ENCODE measurements around the gene PBX1. TPM values are rescaled to one million over a fixed set of nuclear protein-coding genes. Genes with fewer than 3 reads are reported as not detected.

Gene PBX1
- total and polyA plus RNA-seq, 12 donors, result 13.3 to 91.8 (median 62.7) TPM

GRCh38 chr1:164667001-164667400, 108.0 kb downstream of the PBX1 start:
- H3K27me3 ChIP-seq, result no peaks in the 10 kb centered on the region
- H3K9me3 ChIP-seq, result peaks cover 0 to 10% (median 0%) of the 10 kb centered on the region in 11 donors
- H3K27ac ChIP-seq, result no peak overlapping the region
- no peak overlapping the region for H3K4me3 ChIP-seq
- H3K4me1 ChIP-seq, result peaks cover 0 to 73% (median 32%) of the 10 kb centered on the region in 9 donors
- ATAC-seq (no peak), DNase-seq (no peak)
- H3K36me3 ChIP-seq, result no peaks in the 10 kb centered on the region
- no peak for TF ChIP-seq CTCF (IDR thresholded peaks at IDR 0.05)
- intact Hi-C loops (cut with DNase I), result no loop called here
- 83 to 93% methylated on average over 2 of the region's 2 CpGs for WGBS, 2 donors

GRCh38 chr1:164667600-164667999, 108.6 kb downstream of the PBX1 start:
- Histone ChIP-seq H3K9me3 (peaks cover 0 to 10% (median 0%) of the 10 kb centered on the region in 11 donors), H3K4me3 (no peak overlapping the region), H3K27me3 (no peaks in the 10 kb centered on the region), H3K36me3 (no peaks in the 10 kb centered on the region), H3K4me1 (peaks cover 0 to 79% (median 38%) of the 10 kb centered on the region in 9 donors), H3K27ac (no peak overlapping the region)
- DNase-seq, result no peak
- ATAC-seq, result no peak
- intact Hi-C loops (cut with DNase I), result no loop called here
- WGBS, 2 donors, result 65 to 69% methylated on average over 5 of the region's 5 CpGs
- TF ChIP-seq CTCF (IDR thresholded peaks at IDR 0.05), result no peak

GRCh38 chr1:164668491-164669400, 109.8 kb downstream of the PBX1 start:
- ATAC-seq (no peak), DNase-seq (no peak)
- 82 to 89% methylated on average over 20 of the region's 20 CpGs for WGBS, 2 donors
- H3K4me1 ChIP-seq, result peaks cover 0 to 76% (median 39%) of the 10 kb centered on the region in 9 donors
- H3K9me3 ChIP-seq, result peaks cover 0 to 10% (median 0%) of the 10 kb centered on the region in 11 donors
- no peak overlapping the region for H3K27ac ChIP-seq
- intact Hi-C loops (cut with DNase I), result no loop called here
- no peaks in the 10 kb centered on the region for H3K27me3 ChIP-seq
- TF ChIP-seq CTCF (IDR thresholded peaks at IDR 0.05), result no peak
- no peaks in the 10 kb centered on the region for H3K36me3 ChIP-seq
- H3K4me3 ChIP-seq, result no peak overlapping the region

- H3K4me1 ChIP-seq, result peaks cover 0 to 75% (median 32%) of the 10 kb centered on the region in 9 donors
- no peaks in the 10 kb centered on the region for H3K36me3 ChIP-seq
- DNase-seq, result no peak
- no peak overlapping the region for H3K4me3 ChIP-seq
- peak in 1 of 8 donors; percentile 14 for ATAC-seq
- H3K27me3 ChIP-seq, result no peaks in the 10 kb centered on the region
- 98 to 100% methylated on average over 1 of the region's 1 CpG for WGBS, 2 donors
- TF ChIP-seq CTCF (IDR thresholded peaks at IDR 0.05), result no peak
- peaks cover 0 to 10% (median 0%) of the 10 kb centered on the region in 11 donors for H3K9me3 ChIP-seq
- H3K27ac ChIP-seq, result peak overlapping the region in 1 of 10 donors; percentile 23
- intact Hi-C loops (cut with DNase I), result no loop called here
Observed at GRCh38 chr1:164670026-164670425, 111.0 kb downstream of the PBX1 start.

Measured in heart right ventricle (tissue), 16 donors.